ENCODE measurements around the gene RFX1. TPM values are rescaled to one million over a fixed set of nuclear protein-coding genes. Genes with fewer than 3 reads are reported as not detected.

RFX1 gene
- total RNA-seq, 1 experiment from 2014 or later = 4.4 TPM

GRCh38 chr19:13995017-13995728, 10.9 kb downstream of the RFX1 start:
- H3K4me1 ChIP-seq = no peaks in the 10 kb centered on the region
- no peaks in the 10 kb centered on the region for H3K27me3 ChIP-seq
- no peak overlapping the region for H3K27ac ChIP-seq
- no peak overlapping the region for H3K4me3 ChIP-seq
- DNase-seq = no peak
- peaks cover 9% of the 10 kb centered on the region for H3K9me3 ChIP-seq (replicated peaks)
- H3K36me3 ChIP-seq = peaks cover 2% of the 10 kb centered on the region; the same call in 1 of the 2 replicates

DNA sequence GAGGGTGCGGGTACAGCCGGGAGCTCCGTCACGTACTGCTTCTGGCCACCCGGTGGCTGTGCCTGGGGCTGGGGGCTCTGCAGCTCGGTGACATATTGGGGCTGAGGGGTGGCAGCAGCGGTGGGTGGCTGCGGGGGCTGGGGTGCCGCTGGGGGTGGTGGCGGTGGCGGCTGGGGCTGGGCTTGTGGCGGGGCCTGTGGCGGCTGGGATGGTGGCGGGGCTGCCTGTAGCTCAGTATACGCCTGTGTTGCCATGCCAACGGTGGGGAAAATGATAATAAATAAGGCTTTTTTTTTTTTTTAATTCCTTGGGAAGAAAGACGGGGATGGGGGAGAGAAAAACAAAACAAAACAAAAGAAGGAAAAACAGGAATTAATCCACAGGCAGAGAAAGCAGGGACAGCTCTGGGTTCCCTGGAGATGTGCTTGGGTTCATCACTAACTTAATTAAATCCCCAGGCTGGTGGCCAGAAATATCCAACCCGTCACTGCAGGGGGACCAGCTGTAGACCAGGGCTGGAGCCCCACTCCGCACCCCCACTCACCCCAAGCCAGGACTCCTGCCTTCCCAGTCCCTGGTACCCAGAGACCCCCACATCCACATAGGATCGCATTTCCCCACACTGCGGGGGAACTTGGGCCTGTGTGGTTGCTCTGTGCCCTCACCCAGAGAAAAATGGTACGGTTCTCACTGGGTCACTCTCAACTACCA, 12.4 kb downstream of the RFX1 start:
- Histone ChIP-seq H3K27ac (no peak overlapping the region), H3K36me3 (no peaks in the 10 kb centered on the region), H3K4me1 (no peaks in the 10 kb centered on the region), H3K9me3 (replicated peaks) (peaks cover 1% of the 10 kb centered on the region), H3K27me3 (no peaks in the 10 kb centered on the region), H3K4me3 (no peak overlapping the region)
- no peak for DNase-seq

DNA sequence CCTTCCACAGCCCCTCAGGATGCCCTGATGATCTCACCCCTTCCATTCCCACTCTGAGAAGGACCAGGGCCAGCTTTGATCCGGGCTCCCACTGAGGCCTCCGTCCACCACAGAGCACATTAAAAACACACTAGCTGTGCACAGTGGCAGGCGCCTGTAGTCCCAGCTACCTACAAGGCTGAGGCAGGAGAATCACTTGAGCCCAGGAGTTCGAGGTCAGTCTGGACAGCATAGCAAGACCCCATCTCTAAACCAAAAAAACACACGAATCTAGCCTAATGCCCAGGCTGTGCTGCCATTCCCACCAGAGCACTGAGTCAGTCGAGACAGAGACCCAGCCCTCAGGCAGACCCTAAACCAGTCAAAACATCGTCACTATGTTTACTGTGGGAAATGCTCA, 14.1 kb downstream of the RFX1 start:
- no peak overlapping the region for H3K27ac ChIP-seq
- no peak overlapping the region for H3K4me3 ChIP-seq
- H3K9me3 ChIP-seq (replicated peaks) = no peaks in the 10 kb centered on the region
- no peak for DNase-seq
- H3K36me3 ChIP-seq = no peaks in the 10 kb centered on the region
- peaks cover 5% of the 10 kb centered on the region for H3K4me1 ChIP-seq
- H3K27me3 ChIP-seq = no peaks in the 10 kb centered on the region

DNA sequence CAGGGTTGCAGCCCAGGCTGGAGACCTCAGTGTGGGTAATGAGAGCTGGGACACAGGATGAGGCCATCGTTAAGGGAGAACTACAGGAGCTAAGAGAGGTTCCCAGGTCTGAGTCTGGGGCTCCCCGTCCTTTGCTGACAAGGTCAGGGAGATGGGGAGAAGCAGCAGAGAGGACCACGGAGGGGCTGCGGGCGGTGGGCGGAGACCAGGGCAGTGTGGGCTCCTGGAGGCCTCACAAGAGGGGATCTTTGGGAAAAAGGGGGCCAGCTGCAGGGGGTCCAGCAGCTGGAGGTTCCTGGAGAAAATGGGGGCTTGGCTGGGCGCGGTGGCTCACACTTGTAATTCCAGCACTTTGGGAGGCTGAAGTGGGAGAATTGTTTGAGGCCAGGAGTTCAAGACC, 16.0 kb downstream of the RFX1 start:
- Histone ChIP-seq H3K27ac (no peak overlapping the region), H3K4me3 (no peak overlapping the region), H3K4me1 (peaks cover 16% of the 10 kb centered on the region), H3K36me3 (no peaks in the 10 kb centered on the region), H3K9me3 (replicated peaks) (no peaks in the 10 kb centered on the region), H3K27me3 (no peaks in the 10 kb centered on the region)
- no peak for DNase-seq

- no peaks in the 10 kb centered on the region for H3K36me3 ChIP-seq
- H3K4me1 ChIP-seq = peaks cover 16% of the 10 kb centered on the region
- DNase-seq = no peak
- H3K27me3 ChIP-seq = no peaks in the 10 kb centered on the region
- no peak overlapping the region for H3K4me3 ChIP-seq
- no peak overlapping the region for H3K27ac ChIP-seq
- H3K9me3 ChIP-seq (replicated peaks) = no peaks in the 10 kb centered on the region
Observed at GRCh38 chr19:13989487-13989886, 16.6 kb downstream of the RFX1 start.

DNA sequence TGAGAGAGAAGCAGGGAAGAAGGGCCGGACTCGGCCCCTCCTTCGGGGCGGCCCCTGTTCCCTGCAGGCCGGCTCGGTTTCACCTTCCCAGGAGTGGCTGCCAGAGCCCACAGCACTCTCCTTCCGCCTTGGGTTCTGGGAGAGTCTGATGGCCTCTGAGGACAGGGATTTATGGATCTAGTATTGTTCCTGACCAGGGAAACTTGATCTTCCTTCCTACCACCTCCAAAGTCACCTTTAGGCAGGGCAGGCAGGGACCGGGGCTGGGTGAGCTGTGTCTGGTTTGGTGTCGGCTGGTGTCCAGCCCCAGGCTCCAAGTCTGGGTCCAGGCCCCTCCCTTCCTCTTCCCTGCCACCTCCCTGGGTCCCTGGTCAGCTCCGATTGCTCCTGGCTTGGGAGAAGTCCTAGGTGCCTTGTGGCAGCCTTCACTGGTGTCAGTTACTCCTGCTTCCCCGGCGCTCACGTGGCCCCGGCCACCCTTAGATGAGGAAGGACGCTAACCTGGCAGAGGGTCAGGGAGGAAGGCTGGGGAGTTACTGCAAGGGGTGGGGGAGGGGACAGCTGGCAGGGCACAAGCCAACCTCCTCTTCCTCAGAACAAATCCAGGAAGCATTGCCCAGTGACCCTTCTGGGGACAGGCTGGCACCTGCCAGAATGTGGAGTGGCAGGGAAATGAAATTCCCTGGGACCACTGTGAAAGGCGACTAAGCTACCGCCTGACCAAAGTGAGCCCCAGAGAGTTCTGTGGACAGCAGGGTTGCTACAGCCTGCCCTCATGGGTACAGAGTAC, 18.8 kb downstream of the RFX1 start:
- peaks cover 16% of the 10 kb centered on the region for H3K4me1 ChIP-seq
- H3K4me3 ChIP-seq = no peak overlapping the region
- peak overlapping the region; percentile 8; the same call in 1 of the 2 replicates for H3K27ac ChIP-seq
- H3K36me3 ChIP-seq = no peaks in the 10 kb centered on the region
- no peaks in the 10 kb centered on the region for H3K27me3 ChIP-seq
- no peaks in the 10 kb centered on the region for H3K9me3 ChIP-seq (replicated peaks)
- DNase-seq = no peak

DNA sequence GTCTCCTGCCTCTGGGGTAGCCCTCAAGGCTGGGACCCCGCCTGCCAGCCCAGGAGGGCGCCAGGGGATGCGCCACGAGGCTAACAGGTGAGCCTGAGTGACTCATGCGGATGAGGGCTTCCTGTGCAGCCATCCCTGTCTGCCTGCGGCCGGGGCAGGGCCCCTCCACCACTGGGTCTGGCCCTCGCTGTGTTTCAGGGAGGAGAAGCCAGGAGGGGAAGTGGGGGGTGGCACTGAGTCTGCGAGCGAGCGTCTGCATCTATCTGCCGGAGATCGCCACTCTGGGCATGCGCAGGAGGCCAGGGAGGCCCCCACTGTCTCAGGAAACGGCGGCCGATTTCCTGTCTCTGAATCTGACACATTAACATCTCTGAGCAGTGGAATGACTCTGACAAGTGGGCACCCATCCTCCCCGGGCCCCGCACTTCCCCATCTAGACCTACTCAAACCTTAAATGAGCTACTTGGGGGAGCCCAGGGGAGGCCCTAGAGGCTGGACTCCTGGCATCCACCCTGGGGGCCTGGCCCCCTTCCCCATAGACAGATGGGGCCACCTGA, 19.7 kb downstream of the RFX1 start:
- H3K9me3 ChIP-seq (replicated peaks) = no peaks in the 10 kb centered on the region
- no peak overlapping the region for H3K4me3 ChIP-seq
- peak overlapping the region; percentile 8; the same call in 1 of the 2 replicates for H3K27ac ChIP-seq
- no peaks in the 10 kb centered on the region for H3K36me3 ChIP-seq
- peaks cover 16% of the 10 kb centered on the region for H3K4me1 ChIP-seq
- DNase-seq = peak; percentile 67 to 69
- H3K27me3 ChIP-seq = no peaks in the 10 kb centered on the region

DNA sequence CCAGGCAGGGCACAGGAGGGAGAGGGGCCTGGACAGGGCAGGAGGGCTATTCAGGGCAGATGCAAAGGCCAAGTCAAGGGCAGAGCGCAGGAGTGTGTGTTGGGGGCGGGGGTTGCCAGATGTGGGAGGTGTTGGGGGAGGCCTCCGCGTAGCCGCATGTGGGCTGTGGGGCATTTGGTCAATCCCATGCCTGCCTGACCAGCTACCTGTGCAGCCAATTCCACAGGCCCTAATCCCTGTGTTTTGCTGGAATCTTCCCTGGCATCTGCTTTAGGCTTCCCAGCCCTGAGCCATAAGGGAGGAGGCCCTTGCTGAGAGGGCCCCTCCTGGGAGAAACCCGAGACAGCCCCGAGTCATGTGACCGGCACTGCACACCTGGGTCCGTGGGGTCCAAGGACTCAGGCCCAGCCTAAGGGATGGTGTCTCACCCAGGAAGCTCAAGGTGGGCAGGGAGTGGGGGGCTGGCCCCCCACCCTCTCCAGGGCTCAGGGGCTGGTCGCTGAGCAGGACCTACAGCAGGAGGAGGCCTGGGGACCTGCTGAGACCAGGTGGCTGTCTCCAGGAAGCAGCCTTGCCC, 20.3 kb downstream of the RFX1 start:
- no peaks in the 10 kb centered on the region for H3K36me3 ChIP-seq
- H3K27ac ChIP-seq = peak overlapping the region; percentile 8; the same call in 1 of the 2 replicates
- H3K4me1 ChIP-seq = peaks cover 16% of the 10 kb centered on the region
- no peaks in the 10 kb centered on the region for H3K27me3 ChIP-seq
- H3K9me3 ChIP-seq (replicated peaks) = no peaks in the 10 kb centered on the region
- H3K4me3 ChIP-seq = no peak overlapping the region
- DNase-seq = no peak

DNA sequence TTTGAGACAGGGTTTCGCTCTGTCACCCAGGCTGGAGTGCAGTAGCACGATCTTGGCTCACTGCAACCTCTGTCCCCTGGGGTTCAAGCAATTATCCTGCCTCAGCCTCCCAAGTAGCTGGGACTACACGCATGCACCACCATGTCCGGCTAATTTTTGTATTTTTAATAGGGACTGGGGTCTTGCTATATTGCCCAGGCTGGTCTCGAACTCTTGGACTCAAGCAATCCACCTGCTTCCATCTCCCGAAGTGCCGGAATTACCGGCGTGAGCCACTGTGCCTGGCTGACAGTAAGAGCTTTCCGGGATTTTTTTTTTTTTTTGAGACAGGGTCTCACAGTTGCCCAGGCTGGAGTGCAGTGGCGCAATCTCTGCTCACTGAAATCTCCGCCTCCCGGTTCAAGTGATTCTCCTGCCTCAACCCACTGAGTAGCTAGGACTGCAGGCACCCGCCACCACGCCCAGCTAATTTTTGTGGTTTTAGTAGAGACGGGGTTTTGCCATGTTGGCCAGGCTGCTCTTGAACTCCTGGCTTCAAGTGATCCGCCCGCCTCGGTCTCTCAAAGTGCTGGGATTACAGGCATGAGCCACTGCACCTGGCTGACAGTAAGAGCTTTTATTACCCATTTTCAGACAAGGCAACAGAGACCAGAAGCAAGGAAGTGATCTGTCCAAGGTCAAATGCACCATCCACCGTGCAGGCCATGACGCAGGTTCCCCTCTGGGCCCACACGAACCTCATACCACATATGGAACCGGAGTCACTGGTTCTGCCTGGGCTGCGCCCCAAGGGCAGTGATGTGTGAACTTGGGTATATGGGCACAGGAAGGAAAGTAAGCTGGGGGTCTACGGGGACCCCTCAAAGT, 21.0 kb downstream of the RFX1 start:
- DNase-seq = no peak
- no peak overlapping the region for H3K4me3 ChIP-seq
- H3K9me3 ChIP-seq (replicated peaks) = no peaks in the 10 kb centered on the region
- no peaks in the 10 kb centered on the region for H3K36me3 ChIP-seq
- H3K4me1 ChIP-seq = peaks cover 16% of the 10 kb centered on the region
- H3K27me3 ChIP-seq = no peaks in the 10 kb centered on the region
- no peak overlapping the region for H3K27ac ChIP-seq

GRCh38 chr19:13984186-13984585, 21.9 kb downstream of the RFX1 start:
- no peaks in the 10 kb centered on the region for H3K36me3 ChIP-seq
- H3K27ac ChIP-seq = no peak overlapping the region
- no peak overlapping the region for H3K4me3 ChIP-seq
- no peaks in the 10 kb centered on the region for H3K9me3 ChIP-seq (replicated peaks)
- DNase-seq = no peak
- peaks cover 16% of the 10 kb centered on the region for H3K4me1 ChIP-seq
- H3K27me3 ChIP-seq = no peaks in the 10 kb centered on the region

GRCh38 chr19:13983213-13983889, 22.8 kb downstream of the RFX1 start:
- H3K4me1 ChIP-seq = peaks cover 16% of the 10 kb centered on the region
- no peaks in the 10 kb centered on the region for H3K36me3 ChIP-seq
- no peaks in the 10 kb centered on the region for H3K27me3 ChIP-seq
- no peak for DNase-seq
- H3K9me3 ChIP-seq (replicated peaks) = no peaks in the 10 kb centered on the region
- H3K27ac ChIP-seq = no peak overlapping the region
- no peak overlapping the region for H3K4me3 ChIP-seq

DNA sequence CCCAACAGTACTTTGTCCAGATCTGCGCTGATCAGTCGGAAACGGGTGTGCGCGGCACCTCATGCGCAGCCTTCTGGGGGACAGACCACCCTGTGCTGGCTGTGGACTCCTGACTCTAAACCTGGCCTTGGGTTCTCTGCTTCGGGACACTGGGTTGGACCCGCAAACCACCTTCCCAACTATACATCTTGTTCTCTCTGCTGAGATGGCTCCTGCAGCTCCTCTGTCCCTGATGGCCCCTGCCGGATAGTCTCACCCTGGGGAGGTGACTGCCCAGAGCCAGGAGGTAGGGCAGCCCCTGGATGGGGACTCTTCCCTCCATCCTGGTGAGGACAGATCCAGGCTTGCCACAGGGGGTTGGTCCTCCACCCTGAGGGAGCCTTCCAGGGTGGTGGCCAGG, 23.3 kb downstream of the RFX1 start:
- Histone ChIP-seq H3K27ac (no peak overlapping the region), H3K9me3 (replicated peaks) (no peaks in the 10 kb centered on the region), H3K4me3 (no peak overlapping the region), H3K27me3 (no peaks in the 10 kb centered on the region), H3K4me1 (peaks cover 16% of the 10 kb centered on the region), H3K36me3 (no peaks in the 10 kb centered on the region)
- no peak for DNase-seq

- no peak overlapping the region for H3K4me3 ChIP-seq
- no peaks in the 10 kb centered on the region for H3K36me3 ChIP-seq
- H3K9me3 ChIP-seq (replicated peaks) = no peaks in the 10 kb centered on the region
- no peaks in the 10 kb centered on the region for H3K27me3 ChIP-seq
- H3K4me1 ChIP-seq = peaks cover 12% of the 10 kb centered on the region
- no peak overlapping the region for H3K27ac ChIP-seq
- no peak for DNase-seq
Observed at GRCh38 chr19:13981988-13982501, 24.1 kb downstream of the RFX1 start.
